Activated CD4-positive, alpha-beta memory T cell treated with anti-CD3 and anti-CD28 coated beads, Interleukin-2, amount 10 ng/mL, durations not matched to agents 7 days and 5 days (primary cell): ENCODE measurements around the gene GLRA1. TPM values are rescaled to one million over a fixed set of nuclear protein-coding genes. Genes with fewer than 3 reads are reported as not detected.

Experiments used
- total RNA-seq, 2 experiments: library from RNA; stranded (reverse); gene quantifications; one replicate each; pipeline ENCODE4 v1.2.3, GENCODE V29; 2021

Gene GLRA1
- total RNA-seq, 2 experiments from 2014 or later = not detected

Other genes with a start within 250 kb of the GLRA1 start
- under 1 TPM in 1 of 2 experiments, not detected in 1; 0.25 TPM for gene SPARC, start 237.9 kb downstream of the GLRA1 start, total RNA-seq
- 10 to 100 TPM; 62.6 to 64.3 TPM for gene ATOX1, start 166.2 kb downstream of the GLRA1 start, total RNA-seq
- gene G3BP1, start 152.9 kb downstream of the GLRA1 start, total RNA-seq = 100 to 1,000 TPM; 198 to 210 TPM